AG09319 (cell line): Measurements from ENCODE around the gene NKIRAS1.
A peak's percentile ranks its signal among the peaks of the same experiment; 100 is the strongest.

Experiments
- DNase-seq: peaks from one replicate; pipeline ENCODE4 v3.0.0-alpha.2; 2010; ENCODE audit warnings: low read depth; ENCODE audit errors: extremely low read depth
- TF ChIP-seq, protein P1 (sequence below): IDR thresholded peaks from 2 replicates; pipeline ENCODE4 v1.5.1; 2011; ENCODE audit warnings: low read depth, mild to moderate bottlenecking, inconsistent platforms, low read length, moderate library complexity

NKIRAS1 gene

DNA sequence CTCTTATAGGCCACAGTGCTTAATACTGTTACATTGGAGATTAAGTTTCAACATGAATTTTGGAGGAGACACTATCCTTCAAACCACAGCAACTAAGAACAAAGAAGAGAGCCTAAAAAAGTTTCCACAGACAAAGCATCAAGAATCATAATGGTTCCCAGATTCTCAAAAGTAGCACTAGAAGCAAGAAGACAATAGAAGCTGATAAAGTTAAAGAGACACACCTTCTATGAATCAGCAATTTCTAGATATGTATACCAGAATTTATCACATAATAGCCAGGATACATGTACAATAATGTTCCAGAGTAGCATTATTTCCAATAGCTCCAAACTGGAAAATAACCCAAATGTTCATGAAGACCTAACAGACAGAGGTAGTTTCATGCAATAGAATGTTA is 12.2 kb downstream of the NKIRAS1 start:
- no peak for DNase-seq
- TF ChIP-seq, protein P1, sequence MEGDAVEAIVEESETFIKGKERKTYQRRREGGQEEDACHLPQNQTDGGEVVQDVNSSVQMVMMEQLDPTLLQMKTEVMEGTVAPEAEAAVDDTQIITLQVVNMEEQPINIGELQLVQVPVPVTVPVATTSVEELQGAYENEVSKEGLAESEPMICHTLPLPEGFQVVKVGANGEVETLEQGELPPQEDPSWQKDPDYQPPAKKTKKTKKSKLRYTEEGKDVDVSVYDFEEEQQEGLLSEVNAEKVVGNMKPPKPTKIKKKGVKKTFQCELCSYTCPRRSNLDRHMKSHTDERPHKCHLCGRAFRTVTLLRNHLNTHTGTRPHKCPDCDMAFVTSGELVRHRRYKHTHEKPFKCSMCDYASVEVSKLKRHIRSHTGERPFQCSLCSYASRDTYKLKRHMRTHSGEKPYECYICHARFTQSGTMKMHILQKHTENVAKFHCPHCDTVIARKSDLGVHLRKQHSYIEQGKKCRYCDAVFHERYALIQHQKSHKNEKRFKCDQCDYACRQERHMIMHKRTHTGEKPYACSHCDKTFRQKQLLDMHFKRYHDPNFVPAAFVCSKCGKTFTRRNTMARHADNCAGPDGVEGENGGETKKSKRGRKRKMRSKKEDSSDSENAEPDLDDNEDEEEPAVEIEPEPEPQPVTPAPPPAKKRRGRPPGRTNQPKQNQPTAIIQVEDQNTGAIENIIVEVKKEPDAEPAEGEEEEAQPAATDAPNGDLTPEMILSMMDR: no peak

DNA sequence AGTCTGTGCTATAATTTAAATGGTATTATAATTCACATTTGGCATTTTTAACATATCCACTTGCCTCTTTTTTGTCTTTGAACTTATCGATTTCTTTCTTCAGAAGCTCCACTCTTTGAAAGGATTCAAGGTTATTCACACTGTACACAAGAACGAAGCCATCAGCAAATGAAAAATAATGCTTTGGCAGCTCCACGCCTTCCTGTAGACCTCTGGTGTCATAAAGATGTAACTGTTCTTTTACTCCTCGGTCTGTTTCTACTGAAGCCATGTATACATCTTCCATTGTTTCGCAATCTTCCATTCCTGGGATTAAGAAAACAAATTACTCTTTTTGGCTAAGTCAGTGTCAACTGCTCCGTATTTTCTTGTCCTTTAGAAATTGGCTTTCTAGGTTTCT is 16.0 kb downstream of the NKIRAS1 start:
- no peak for DNase-seq
- TF ChIP-seq, protein P1: no peak

DNA sequence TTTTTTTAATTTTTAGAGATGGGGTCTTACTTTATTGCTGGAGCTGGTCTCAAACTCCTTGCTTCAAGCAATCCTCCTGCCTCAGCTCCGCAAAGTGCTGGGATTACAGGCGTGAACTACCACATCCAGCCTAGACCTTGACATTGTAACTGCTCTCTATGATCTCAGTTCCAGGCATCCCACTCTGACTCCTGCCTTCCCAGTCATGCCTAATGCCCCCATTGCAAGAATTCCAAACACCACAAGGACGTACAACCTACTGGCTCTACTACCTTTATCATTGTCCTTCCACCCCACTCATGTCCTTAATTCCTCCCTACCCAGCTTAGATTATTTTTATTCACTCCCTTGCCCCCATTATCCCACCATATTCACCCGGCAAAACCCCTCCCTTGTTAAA is 21.6 kb downstream of the NKIRAS1 start:
- TF ChIP-seq, protein P1: no peak
- no peak for DNase-seq

DNA sequence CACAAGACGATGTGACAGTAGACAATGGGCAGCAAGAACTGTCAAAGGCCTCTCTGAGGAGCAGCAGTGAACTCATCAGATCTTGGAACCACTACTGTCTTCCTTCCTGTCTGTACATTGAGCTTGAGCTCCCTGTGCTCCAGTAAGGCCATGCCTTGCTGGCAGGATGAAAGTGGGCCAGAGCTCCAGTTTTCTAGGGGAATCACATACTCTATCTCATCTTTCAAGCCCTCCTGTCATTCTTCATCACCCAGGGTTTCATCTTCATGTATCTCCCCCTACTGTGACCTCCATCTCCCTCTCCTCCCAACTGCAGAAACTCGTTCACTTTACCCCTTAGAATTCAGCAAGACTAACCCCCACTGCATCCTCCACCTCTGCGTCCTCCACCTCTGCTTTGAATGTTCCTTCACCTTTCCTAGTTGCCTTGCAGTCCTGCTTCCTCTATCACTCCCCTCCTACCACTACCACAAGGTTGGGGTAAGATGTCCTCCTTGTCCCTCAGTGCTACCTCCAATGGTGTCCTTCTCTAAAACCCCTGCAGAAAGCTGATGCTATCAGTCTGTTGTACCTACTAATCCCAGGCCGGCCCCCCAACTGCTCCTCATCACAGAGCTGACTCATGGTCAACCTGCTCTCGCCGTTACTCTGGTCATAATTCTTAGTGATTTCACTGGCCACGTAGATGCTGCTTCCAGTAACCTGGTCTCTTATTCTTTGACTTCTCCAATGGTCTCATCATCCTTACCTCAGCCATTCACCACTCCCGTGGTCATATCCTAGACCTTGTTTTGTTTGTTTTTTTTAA is 22.3 kb downstream of the NKIRAS1 start:
- DNase-seq: no peak
- TF ChIP-seq, protein P1: no peak

DNA sequence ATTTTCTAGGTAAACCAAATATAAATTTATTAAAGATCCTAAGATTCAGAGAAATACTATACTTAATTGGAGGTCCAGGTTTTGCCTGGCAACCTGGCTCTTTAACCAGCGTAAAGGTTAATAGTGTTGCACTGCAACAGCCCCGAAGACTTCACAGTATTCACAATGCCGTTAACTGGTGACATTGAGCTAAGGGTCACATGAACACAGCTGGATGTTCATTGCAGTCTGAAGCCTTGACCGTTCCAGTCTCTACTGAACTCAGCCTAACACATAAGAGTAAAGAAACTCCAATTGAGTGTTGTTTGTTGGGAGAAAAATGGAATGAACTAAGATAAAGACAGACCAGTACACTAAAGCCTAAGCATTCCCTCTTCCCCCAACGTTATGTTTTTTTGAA is 26.8 kb downstream of the NKIRAS1 start:
- TF ChIP-seq, protein P1: no peak
- DNase-seq: no peak

DNA sequence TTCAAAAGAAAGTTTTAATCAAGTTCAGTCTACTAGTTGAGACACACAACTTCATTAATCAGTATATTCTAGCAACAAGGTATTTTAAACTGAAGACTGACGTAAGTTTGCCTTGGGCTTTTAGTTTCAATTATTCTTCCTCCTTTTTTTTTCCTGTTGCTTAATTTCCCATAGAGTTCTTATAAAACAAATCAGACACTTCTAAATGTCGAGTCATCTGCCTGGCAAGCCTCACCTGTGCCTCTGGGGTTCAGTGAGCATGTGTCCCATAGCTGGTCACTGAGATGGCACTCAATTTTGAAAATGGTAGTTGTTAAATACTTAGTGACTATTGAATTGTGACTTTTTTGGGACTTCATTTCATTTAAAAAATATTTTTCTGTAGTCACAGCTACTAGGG is 27.4 kb downstream of the NKIRAS1 start:
- TF ChIP-seq, protein P1: no peak
- no peak for DNase-seq

DNA sequence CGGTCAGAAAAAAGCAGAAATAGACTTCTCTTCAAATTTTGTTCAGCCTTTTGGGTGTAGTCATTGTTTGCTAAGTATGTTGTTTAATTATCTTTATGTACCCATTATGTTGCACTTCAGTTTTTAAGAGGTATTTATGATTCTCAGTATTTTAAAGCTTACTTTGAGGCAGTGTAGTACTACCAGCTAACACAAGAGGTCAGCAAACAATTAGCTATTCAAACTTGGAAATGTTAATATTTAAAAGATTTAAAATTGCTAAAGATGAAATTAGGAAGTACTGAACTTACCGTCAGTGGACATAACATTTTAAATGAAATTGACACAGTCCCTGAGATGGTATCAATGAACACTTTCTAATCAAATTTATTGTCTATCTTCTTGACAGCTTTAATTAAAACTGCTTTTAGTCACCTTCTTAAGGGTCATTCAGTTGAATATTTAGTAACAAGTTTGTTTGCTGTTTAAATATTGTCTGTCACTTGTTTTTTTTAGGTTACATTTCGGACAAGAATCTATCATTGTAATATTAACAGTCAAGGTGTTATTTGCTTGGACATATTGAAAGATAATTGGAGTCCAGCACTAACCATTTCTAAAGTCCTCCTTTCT is 28.1 kb downstream of the NKIRAS1 start:
- TF ChIP-seq, protein P1: peak; percentile 80
- DNase-seq: no peak
